Keratinocyte (primary cell): ENCODE data around the gene ESRP2. TPM values are rescaled to one million over a fixed set of nuclear protein-coding genes. Genes with fewer than 3 reads are reported as not detected.

ENCODE experiments used
- DNase-seq: peaks from one replicate; pipeline ENCODE4 v3.0.0-alpha.2; 2011; ENCODE audit warnings: low read depth, missing footprints, low spot score
- FAIRE-seq: peaks from 2 replicates; lab custom pipeline; 2011; peaks lifted over from hg19 to GRCh38; lab: Jason Lieb, UNC
- H2AFZ ChIP-seq: 2 replicates; pipeline ENCODE4 v1.6.0; 2012; ENCODE audit warnings: low read length, control low read depth, inconsistent platforms; ENCODE audit not compliant: control insufficient read depth
- H3K27ac ChIP-seq: 2 replicates; pipeline ENCODE4 v1.5.1; 2011; ENCODE audit warnings: low read length; ENCODE audit not compliant: control insufficient read depth, insufficient read depth
- H3K27me3 ChIP-seq: 3 replicates; pipeline ENCODE4 v1.6.0; 2011; ENCODE audit warnings: low read length; ENCODE audit not compliant: control insufficient read depth, insufficient read depth; ENCODE audit errors: extremely low read depth
- H3K36me3 ChIP-seq, 2 experiments: 2 replicates in 1 of 2; 3 replicates in 1 of 2; pipeline ENCODE4 v1.5.1; 2011; ENCODE audit warnings: low read length in 2 of 2, mild to moderate bottlenecking in 1 of 2; ENCODE audit not compliant: control insufficient read depth in 2 of 2, insufficient read depth in 2 of 2; ENCODE audit errors: extremely low read depth in 1 of 2
- H3K4me1 ChIP-seq: 3 replicates; pipeline ENCODE4 v1.5.1; 2011; ENCODE audit warnings: low read length; ENCODE audit not compliant: control insufficient read depth, insufficient read depth; ENCODE audit errors: extremely low read depth
- H3K4me2 ChIP-seq: 3 replicates; pipeline ENCODE4 v1.6.0; 2011; ENCODE audit warnings: low read depth, low read length; ENCODE audit not compliant: control insufficient read depth, insufficient read depth; ENCODE audit errors: extremely low read depth
- H3K4me3 ChIP-seq, 3 experiments: fragments of 200-600 bp in 1 of 3; sonication (generic) in 1 of 3; 2 replicates in 2 of 3; 3 replicates in 1 of 3; pipeline ENCODE4 v1.5.1; 2011 to 2016; ENCODE audit warnings: low read length in 3 of 3, mild to moderate bottlenecking in 3 of 3, control low read depth in 2 of 3, inconsistent platforms in 1 of 3, low read depth in 1 of 3, mixed read lengths in 1 of 3, mixed run types in 1 of 3, moderate library complexity in 1 of 3; ENCODE audit not compliant: control insufficient read depth in 2 of 3, insufficient read depth in 2 of 3; ENCODE audit errors: extremely low read depth in 1 of 3
- H3K79me2 ChIP-seq: 2 replicates; pipeline ENCODE4 v1.6.0; 2012; ENCODE audit warnings: low read length; ENCODE audit not compliant: control insufficient read depth, insufficient read depth
- H3K9ac ChIP-seq: 3 replicates; pipeline ENCODE4 v1.6.0; 2011; ENCODE audit warnings: low read length; ENCODE audit not compliant: control insufficient read depth, insufficient read depth; ENCODE audit errors: extremely low read depth
- H3K9me1 ChIP-seq: 3 replicates; pipeline ENCODE4 v1.6.0; 2011; ENCODE audit warnings: low read length; ENCODE audit not compliant: control insufficient read depth, insufficient read depth; ENCODE audit errors: extremely low read depth
- H3K9me3 ChIP-seq: 2 replicates; pipeline ENCODE4 v1.5.1; 2012; ENCODE audit warnings: low read depth, low read length; ENCODE audit not compliant: control insufficient read depth
- H4K20me1 ChIP-seq: 3 replicates; pipeline ENCODE4 v1.6.0; 2011; ENCODE audit warnings: low read length; ENCODE audit not compliant: control insufficient read depth, insufficient read depth; ENCODE audit errors: extremely low read depth
- CTCF ChIP-seq, 3 experiments: IDR thresholded peaks in 1 of 3; conservative IDR thresholded peaks in 1 of 3; optimal IDR thresholded peaks in 1 of 3; 2 replicates in 2 of 3; 3 replicates in 1 of 3; pipeline versions ENCODE3 to v1.5.1; 2011; ENCODE audit warnings: low read length in 3 of 3, mild to moderate bottlenecking in 3 of 3, moderate library complexity in 2 of 3, control low read depth in 1 of 3, inconsistent platforms in 1 of 3; ENCODE audit not compliant: insufficient read depth in 2 of 3; ENCODE audit errors: extremely low read depth in 1 of 3
- EZH2 ChIP-seq: IDR thresholded peaks from one replicate; pipeline ENCODE4 v1.6.1; 2012; ENCODE audit warnings: inconsistent platforms, mild to moderate bottlenecking, low read length, moderate library complexity
- dilution Hi-C: fragments of 300-500 bp; cut with MboI; formaldehyde crosslinking; loops from one replicate; pipeline ENCODE4 v1.7.0; 2020; ENCODE audit warnings: low sequenced_read_pairs; ENCODE audit not compliant: extremely low pct_ligation_motif_present
- polyA plus RNA-seq, 5 experiments: library from polyadenylated mRNA; depleted of rRNA in 3 of 5; stranded (reverse) in 3 of 5; stranded (forward) in 1 of 5; unstranded in 1 of 5; fragments of >200 nt; gene quantifications; 1 replicate in 1 of 5; 2 replicates in 3 of 5; 3 replicates in 1 of 5; pipeline versions ENCODE4 v1.2.1 to v1.2.3, GENCODE V29; 2011 to 2012; ENCODE audit warnings: missing spikeins in 2 of 5, low read depth in 1 of 5, low replicate concordance in 1 of 5

Gene ESRP2
- polyA plus RNA-seq, 1 donor (not counting 4 experiments of a cell fraction or from before 2014, with no cell fraction given), result 39.2 TPM

GRCh38 chr16:68284847-68285246 is 48.9 kb upstream of the ESRP2 start:
- no peaks in the 10 kb centered on the region for H3K27me3 ChIP-seq
- H4K20me1 ChIP-seq, result no peaks in the 10 kb centered on the region
- FAIRE-seq (no peak), DNase-seq (no peak)
- no peak overlapping the region for H3K9ac ChIP-seq
- H3K4me3 ChIP-seq, result no peak overlapping the region
- no peak overlapping the region for H3K4me2 ChIP-seq
- H3K9me1 ChIP-seq, result peaks cover 3% of the 10 kb centered on the region
- no peaks in the 10 kb centered on the region for H3K9me3 ChIP-seq
- no peak overlapping the region for H3K27ac ChIP-seq
- peaks cover 11% of the 10 kb centered on the region for H3K4me1 ChIP-seq
- H2AFZ ChIP-seq, result no peak overlapping the region
- dilution Hi-C loops, result no loop called here
- H3K36me3 ChIP-seq, result peaks cover 17 to 19% of the 10 kb centered on the region in 2 experiments
- peaks cover 8% of the 10 kb centered on the region for H3K79me2 ChIP-seq
- no peak for TF ChIP-seq CTCF (optimal IDR thresholded peaks at IDR 0.05 in 1 of 3, IDR thresholded peaks at IDR 0.05 in 1 of 3, conservative IDR thresholded peaks at IDR 0.05 in 1 of 3; ENCODE audit: extremely low read depth in 1 of 3, insufficient read depth in 2 of 3, low read length in 3 of 3)
- no peak for TF ChIP-seq EZH2

DNA sequence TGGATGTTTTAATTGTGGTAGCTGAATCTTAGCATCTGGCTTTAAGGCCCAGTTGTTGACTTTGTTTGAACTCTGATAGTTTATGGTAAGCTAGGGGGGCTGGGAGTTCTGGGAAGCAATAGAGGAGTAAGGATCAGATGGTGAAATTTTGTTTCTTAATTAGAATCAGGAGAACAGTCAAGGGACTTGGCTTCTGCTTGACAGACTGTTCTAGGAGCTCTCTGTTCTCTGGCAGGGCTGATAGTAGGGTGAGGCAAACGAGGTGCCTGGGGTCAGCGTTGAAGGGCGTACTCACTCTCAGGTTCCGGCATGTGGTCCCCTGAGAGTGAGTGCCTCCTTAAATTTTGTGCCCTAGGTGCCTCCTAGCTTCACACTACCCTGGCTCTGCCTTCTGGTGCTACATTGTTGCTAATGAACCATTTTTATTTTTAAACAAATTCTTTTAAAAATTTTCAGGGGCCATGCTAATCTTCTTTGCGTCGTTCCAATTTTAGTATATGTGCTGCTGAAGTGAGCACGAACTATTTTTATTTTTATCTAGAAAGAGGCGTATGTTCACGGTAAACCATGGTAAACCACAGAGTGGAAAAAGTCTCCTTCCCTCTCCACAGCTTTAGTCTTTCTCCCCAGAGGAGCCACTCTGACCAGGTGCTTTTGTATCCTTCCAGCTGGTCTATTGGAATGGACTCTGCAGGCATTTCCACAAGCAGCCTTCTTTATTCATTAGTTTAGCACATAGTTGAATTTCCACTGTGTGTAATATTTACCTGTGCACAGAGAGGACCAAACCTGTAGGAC is 48.1 kb upstream of the ESRP2 start:
- Histone ChIP-seq H3K4me1 (peaks cover 11% of the 10 kb centered on the region), H3K9ac (no peak overlapping the region), H3K27ac (no peak overlapping the region), H3K9me1 (peaks cover 3% of the 10 kb centered on the region), H3K9me3 (no peaks in the 10 kb centered on the region), H3K4me3 (no peak overlapping the region), H3K36me3 (peaks cover 13 to 14% of the 10 kb centered on the region in 2 experiments), H3K4me2 (no peak overlapping the region), H2AFZ (no peak overlapping the region), H3K27me3 (no peaks in the 10 kb centered on the region), H4K20me1 (no peaks in the 10 kb centered on the region), H3K79me2 (peaks cover 8% of the 10 kb centered on the region)
- DNase-seq, result no peak
- dilution Hi-C loops, result no loop called here
- TF ChIP-seq CTCF (optimal IDR thresholded peaks at IDR 0.05 in 1 of 3, IDR thresholded peaks at IDR 0.05 in 1 of 3, conservative IDR thresholded peaks at IDR 0.05 in 1 of 3; ENCODE audit: extremely low read depth in 1 of 3, insufficient read depth in 2 of 3, low read length in 3 of 3), result no peak
- no peak for TF ChIP-seq EZH2
- FAIRE-seq, result no peak
